ENCODE results near the gene TECPR1.

DNA sequence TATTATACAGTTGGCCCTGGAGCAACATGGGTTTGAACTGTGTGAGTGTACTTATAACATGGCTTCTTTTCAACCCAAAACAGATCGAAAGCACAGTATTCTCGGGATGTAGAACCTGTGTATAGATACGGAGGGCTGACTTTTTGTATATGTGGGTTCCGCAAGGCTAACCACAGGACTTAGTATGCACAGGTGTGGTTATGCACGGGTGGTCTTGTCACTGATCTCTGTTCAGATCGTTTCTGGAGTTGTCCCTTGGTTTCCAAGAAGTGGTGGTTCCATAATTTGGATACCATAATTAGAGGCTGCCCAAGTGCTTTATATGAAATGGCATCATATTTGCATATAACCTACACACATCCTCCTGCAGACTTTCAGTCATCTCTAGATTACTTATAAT is 51.7 kb downstream of the TECPR1 start:
- TF ChIP-seq, protein P1, sequence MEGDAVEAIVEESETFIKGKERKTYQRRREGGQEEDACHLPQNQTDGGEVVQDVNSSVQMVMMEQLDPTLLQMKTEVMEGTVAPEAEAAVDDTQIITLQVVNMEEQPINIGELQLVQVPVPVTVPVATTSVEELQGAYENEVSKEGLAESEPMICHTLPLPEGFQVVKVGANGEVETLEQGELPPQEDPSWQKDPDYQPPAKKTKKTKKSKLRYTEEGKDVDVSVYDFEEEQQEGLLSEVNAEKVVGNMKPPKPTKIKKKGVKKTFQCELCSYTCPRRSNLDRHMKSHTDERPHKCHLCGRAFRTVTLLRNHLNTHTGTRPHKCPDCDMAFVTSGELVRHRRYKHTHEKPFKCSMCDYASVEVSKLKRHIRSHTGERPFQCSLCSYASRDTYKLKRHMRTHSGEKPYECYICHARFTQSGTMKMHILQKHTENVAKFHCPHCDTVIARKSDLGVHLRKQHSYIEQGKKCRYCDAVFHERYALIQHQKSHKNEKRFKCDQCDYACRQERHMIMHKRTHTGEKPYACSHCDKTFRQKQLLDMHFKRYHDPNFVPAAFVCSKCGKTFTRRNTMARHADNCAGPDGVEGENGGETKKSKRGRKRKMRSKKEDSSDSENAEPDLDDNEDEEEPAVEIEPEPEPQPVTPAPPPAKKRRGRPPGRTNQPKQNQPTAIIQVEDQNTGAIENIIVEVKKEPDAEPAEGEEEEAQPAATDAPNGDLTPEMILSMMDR (IDR thresholded peaks at IDR 0.05) = no peak
- no peak for TF ChIP-seq POLR2A (IDR thresholded peaks at IDR 0.05)

Data from lower leg skin (tissue), 3 donors.